ENCODE results near the gene TMEM255B. TPM values are rescaled to one million over a fixed set of nuclear protein-coding genes. Genes with fewer than 3 reads are reported as not detected.

Gene TMEM255B
- total RNA-seq, 1 experiment from 2014 or later, result 7.0 TPM

DNA sequence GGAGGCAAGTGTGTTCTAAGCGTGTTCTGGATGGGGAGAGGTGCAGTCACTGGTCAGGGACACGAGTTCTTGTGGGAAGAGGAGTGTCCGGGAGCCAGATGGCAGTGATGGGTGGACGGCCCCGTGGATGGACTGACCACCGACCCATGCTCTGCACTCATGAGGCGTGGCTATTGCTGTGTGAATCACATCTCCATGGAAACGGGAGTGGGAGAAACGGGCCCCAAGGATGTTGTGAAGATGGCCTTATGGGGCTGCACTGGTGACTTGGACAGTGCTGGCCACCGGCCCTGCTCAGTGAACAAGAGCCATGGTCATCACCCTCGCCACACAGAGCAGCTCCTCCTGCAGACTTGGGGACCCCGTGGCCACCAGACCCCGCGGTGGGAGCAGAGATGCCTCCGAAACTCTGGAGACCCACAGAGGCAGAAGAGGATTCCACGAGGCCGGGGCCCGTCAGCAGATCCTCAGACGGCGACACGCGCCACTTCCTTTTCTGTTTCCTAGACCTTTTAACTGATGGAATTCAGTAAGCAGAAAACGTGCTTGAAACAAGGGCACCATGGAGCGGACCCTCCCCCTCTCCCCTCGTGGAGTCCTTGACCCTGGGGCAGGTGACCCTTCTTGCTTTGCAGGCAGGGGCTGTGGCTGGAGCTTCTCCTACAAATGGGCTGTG is 57.4 kb downstream of the TMEM255B start:
- Mint-ChIP-seq H3K36me3 (ENCODE audit: insufficient read depth, unreplicated experiment) (peaks cover 25% of the 10 kb centered on the region), H3K27ac (ENCODE audit: low read depth, unreplicated experiment) (peak overlapping the region; percentile 71), H3K9me3 (ENCODE audit: unreplicated experiment) (no peaks in the 10 kb centered on the region), H3K4me1 (ENCODE audit: insufficient read depth, unreplicated experiment) (peaks cover 33% of the 10 kb centered on the region), H3K27me3 (ENCODE audit: insufficient read depth, unreplicated experiment) (no peaks in the 10 kb centered on the region), H3K4me3 (ENCODE audit: unreplicated experiment) (no peak overlapping the region)
- intact Hi-C loops (cut with micrococcal nuclease), result loop anchor here (2.0 kb wide), 2 partner anchors 88 to 410 kb away; no protein-coding TSS in a partner anchor
- POLR2A ChIA-PET, result interaction anchor here (1.0 to 1.1 kb wide), 2 partner anchors 21 to 130 kb away, joined by 3 to 6 read pairs; no protein-coding TSS in a partner anchor
- no peak for TF ChIP-seq CTCF (IDR thresholded peaks at IDR 0.05; ENCODE audit: unreplicated experiment)
- CTCF ChIA-PET, result interaction anchor here (0.7 to 1.3 kb wide), 8 partner anchors 74 to 412 kb away, joined by 3 to 12 read pairs (median 3); no protein-coding TSS in a partner anchor
- DNase-seq (ENCODE audit: unreplicated experiment), result no peak
- no TSS peak for BruUV-seq (replicated peaks)

DNA sequence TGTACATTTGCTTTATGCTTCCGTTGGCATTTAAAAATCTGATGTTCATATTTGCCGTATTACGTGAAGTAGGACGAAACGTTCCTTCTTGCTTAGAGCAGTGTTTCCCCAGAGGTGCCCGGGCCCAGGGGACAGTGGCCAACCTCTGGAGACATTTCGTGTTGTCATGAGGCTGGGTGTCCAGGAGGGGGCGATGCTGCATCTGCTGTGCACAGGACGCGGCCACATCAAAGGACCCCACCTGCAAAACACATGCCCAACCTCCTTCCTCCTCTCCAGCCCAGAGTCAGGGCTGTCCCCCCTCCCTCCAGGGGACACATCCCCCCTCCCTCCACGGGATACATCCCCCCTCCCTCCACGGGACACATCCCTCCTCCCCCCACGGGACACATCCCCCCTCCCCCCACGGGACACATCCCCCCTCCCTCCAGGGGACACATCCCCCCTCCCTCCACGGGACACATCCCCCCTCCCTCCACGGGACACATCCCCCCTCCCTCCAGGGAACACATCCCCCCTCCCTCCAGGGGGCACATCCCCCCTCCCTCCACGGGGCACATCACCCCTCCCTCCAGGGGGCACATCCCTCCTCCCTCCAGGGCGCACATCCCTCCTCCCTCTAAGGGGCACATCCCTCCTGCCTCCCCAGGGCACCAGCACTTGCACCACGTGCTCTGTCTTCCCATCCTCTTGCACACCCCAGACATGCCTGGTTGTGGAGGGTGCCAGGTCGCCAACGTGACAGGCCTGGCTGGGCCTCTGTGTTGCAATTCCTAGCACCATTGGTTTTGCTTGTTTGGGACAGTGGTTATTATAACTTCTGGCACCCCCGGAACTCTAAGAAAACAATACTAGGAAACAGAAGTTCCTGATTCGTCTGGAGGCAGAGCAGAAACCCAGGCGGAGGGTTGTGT is 58.2 kb downstream of the TMEM255B start:
- ChIA-PET CTCF (interaction anchor here (0.7 to 1.3 kb wide), 6 partner anchors 73 to 406 kb away, joined by 3 to 12 read pairs (median 3); no protein-coding TSS in a partner anchor), POLR2A (interaction anchor here (1.0 to 1.1 kb wide), 2 partner anchors 21 to 129 kb away, joined by 3 to 6 read pairs; no protein-coding TSS in a partner anchor)
- H3K36me3 Mint-ChIP-seq (ENCODE audit: insufficient read depth, unreplicated experiment), result peaks cover 28% of the 10 kb centered on the region
- H3K27me3 Mint-ChIP-seq (ENCODE audit: insufficient read depth, unreplicated experiment), result no peaks in the 10 kb centered on the region
- peak; percentile 83 for TF ChIP-seq CTCF (IDR thresholded peaks at IDR 0.05; ENCODE audit: unreplicated experiment)
- no peak overlapping the region for H3K27ac Mint-ChIP-seq (ENCODE audit: low read depth, unreplicated experiment)
- no peaks in the 10 kb centered on the region for H3K9me3 Mint-ChIP-seq (ENCODE audit: unreplicated experiment)
- BruUV-seq (replicated peaks), result no TSS peak
- H3K4me1 Mint-ChIP-seq (ENCODE audit: insufficient read depth, unreplicated experiment), result peaks cover 41% of the 10 kb centered on the region
- no peak overlapping the region for H3K4me3 Mint-ChIP-seq (ENCODE audit: unreplicated experiment)
- intact Hi-C loops (cut with micrococcal nuclease), result loop anchor here (1.0 to 2.0 kb wide), 3 partner anchors 45 to 410 kb away; no protein-coding TSS in a partner anchor
- DNase-seq (ENCODE audit: unreplicated experiment), result peak; percentile 86

DNA sequence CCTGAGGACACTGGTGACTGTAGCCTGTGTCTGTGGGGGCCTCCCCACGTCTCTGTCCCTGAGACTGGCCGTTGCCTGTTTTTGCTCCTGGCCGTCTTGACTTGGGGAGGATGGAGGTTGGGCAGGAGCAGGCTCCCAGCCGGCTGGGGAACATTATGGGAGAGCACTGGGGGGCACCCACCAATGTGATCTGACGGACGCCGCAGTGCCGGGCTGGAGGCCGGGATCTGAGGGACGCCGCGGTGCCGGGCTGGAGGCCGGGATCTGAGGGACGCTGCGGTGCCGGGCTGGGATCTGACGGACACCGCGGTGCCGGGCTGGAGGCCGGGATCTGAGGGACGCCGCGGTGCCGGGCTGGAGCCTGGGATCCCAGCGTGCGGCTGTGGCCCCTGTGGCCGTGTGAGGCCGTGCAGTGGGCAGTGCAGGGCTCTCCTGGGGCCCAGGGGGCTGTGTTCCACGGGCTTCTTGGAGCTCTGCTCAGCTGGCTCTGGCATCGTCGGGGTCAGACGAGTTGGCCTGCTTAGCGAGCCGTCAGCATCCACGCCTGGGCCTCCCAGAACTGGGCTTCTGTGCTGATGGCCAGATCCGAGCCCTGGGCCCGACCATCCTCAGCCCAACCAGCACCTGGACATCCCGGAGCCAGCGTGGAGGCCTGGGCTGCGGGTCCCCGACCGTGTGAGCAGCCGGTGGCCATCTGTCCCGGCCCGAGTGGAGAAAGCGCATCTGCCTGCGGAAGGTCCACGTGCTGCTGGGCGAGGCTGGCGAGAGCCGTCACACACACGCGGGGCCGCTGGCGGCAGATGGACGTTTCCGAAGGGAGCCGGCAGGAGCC is 59.0 kb downstream of the TMEM255B start:
- POLR2A ChIA-PET, result no interaction called here
- H3K27me3 Mint-ChIP-seq (ENCODE audit: insufficient read depth, unreplicated experiment), result no peaks in the 10 kb centered on the region
- H3K9me3 Mint-ChIP-seq (ENCODE audit: unreplicated experiment), result no peaks in the 10 kb centered on the region
- no peak for DNase-seq (ENCODE audit: unreplicated experiment)
- intact Hi-C loops (cut with micrococcal nuclease), result loop anchor here (1.0 to 2.0 kb wide), 3 partner anchors 44 to 409 kb away; no protein-coding TSS in a partner anchor
- H3K27ac Mint-ChIP-seq (ENCODE audit: low read depth, unreplicated experiment), result no peak overlapping the region
- H3K36me3 Mint-ChIP-seq (ENCODE audit: insufficient read depth, unreplicated experiment), result peaks cover 33% of the 10 kb centered on the region
- TF ChIP-seq CTCF (IDR thresholded peaks at IDR 0.05; ENCODE audit: unreplicated experiment), result no peak
- peaks cover 41% of the 10 kb centered on the region for H3K4me1 Mint-ChIP-seq (ENCODE audit: insufficient read depth, unreplicated experiment)
- no peak overlapping the region for H3K4me3 Mint-ChIP-seq (ENCODE audit: unreplicated experiment)
- no TSS peak for BruUV-seq (replicated peaks)
- CTCF ChIA-PET, result no interaction called here

Measured in MCF 10A (cell line).